HepG2 (cell line): Measurements from ENCODE around the gene CARMIL1. TPM values are rescaled to one million over a fixed set of nuclear protein-coding genes. Genes with fewer than 3 reads are reported as not detected.

Experiments used
- ATAC-seq: fragments of 200-7000 bp; cut with Tn5 transposase; 3 replicates; pipeline ENCODE4 v1.9.1; 2020; ENCODE audit warnings: mild to moderate bottlenecking, moderate library complexity
- BruUV-seq: library from RNA; stranded (reverse); fragments of 400-500 nt; replicated peaks from 2 replicates; lab custom pipeline; 2021; lab: Mats Ljungman, UMichigan
- CTCF ChIA-PET: fragments of 300-600 bp; formaldehyde crosslinking; extraction: SDS; loops from one replicate; lab custom pipeline; 2021; ENCODE audit warnings: low total read pairs, inconsistent platforms, low intra/inter-chr PET ratio; lab: Yijun Ruan, JAX
- POLR2A ChIA-PET: fragments of 350-600 bp; sonication (Branson Sonifier 250); formaldehyde crosslinking; loops from one replicate; lab custom pipeline; 2020; ENCODE audit warnings: antibody characterized with exemption, inconsistent platforms; lab: Yijun Ruan, JAX
- DNase-seq: peaks from one replicate; pipeline ENCODE4 v3.0.0-alpha.2; 2015; ENCODE audit warnings: low spot score
- FAIRE-seq: peaks from 3 replicates; lab custom pipeline; 2011; peaks lifted over from hg19 to GRCh38; lab: Jason Lieb, UNC
- H2AFZ ChIP-seq: one replicate; pipeline ENCODE4 v1.6.1; 2011; ENCODE audit warnings: low read length, inconsistent platforms
- H3K27ac ChIP-seq: fragments of 300-600 bp; 3 replicates; pipeline ENCODE4 v1.8.0; 2011; ENCODE audit warnings: mixed run types, mild to moderate bottlenecking, mixed read lengths, low read length, inconsistent platforms; ENCODE audit not compliant: insufficient read depth; ENCODE audit errors: extremely low read length
- H3K27me3 ChIP-seq, 2 experiments: fragments of 200-600 bp in 1 of 2; 2 replicates in 1 of 2; 3 replicates in 1 of 2; pipeline versions ENCODE4 v1.6.0 to v1.8.0; 2011; ENCODE audit warnings: low read length in 2 of 2, mild to moderate bottlenecking in 2 of 2, moderate library complexity in 2 of 2, inconsistent platforms in 1 of 2; ENCODE audit not compliant: insufficient read depth in 2 of 2, control insufficient read depth in 1 of 2
- H3K36me3 ChIP-seq, 2 experiments: fragments of 200-600 bp in 1 of 2; replicated peaks in 1 of 2; 2 replicates in 1 of 2; 3 replicates in 1 of 2; pipeline versions ENCODE4 v1.5.1 to v1.8.0; 2011; ENCODE audit warnings: low read length in 2 of 2, inconsistent platforms in 1 of 2; ENCODE audit not compliant: insufficient read depth in 2 of 2, control insufficient read depth in 1 of 2
- H3K4me1 ChIP-seq: 2 replicates; pipeline ENCODE4 v1.5.1; 2012; ENCODE audit warnings: low read length, inconsistent platforms; ENCODE audit not compliant: insufficient read depth
- H3K4me2 ChIP-seq: 2 replicates; pipeline ENCODE4 v1.6.0; 2011; ENCODE audit warnings: low read depth, low read length, inconsistent platforms
- H3K4me3 ChIP-seq, 3 experiments: fragments of 200-600 bp in 1 of 3; sonication (generic), shearing (Covaris generic) in 1 of 3; replicated peaks in 1 of 3; 2 replicates each; pipeline ENCODE4 v1.5.1; 2011 to 2016; ENCODE audit warnings: low read length in 3 of 3, inconsistent platforms in 2 of 3, low read depth in 2 of 3, mild to moderate bottlenecking in 2 of 3, control low read depth in 1 of 3, mixed read lengths in 1 of 3; ENCODE audit not compliant: insufficient read depth in 1 of 3
- H3K79me2 ChIP-seq: one replicate; pipeline ENCODE4 v1.6.1; 2011; ENCODE audit warnings: low read length, inconsistent platforms; ENCODE audit not compliant: insufficient read depth
- H3K9ac ChIP-seq: 2 replicates; pipeline ENCODE4 v1.6.0; 2011; ENCODE audit warnings: mild to moderate bottlenecking, low read depth, low read length, inconsistent platforms; ENCODE audit not compliant: insufficient read depth
- H3K9me3 ChIP-seq: 2 replicates; pipeline ENCODE4 v1.5.1; 2012; ENCODE audit warnings: mild to moderate bottlenecking, low read length
- H4K20me1 ChIP-seq: 2 replicates; pipeline ENCODE4 v1.6.0; 2011; ENCODE audit warnings: inconsistent platforms, mild to moderate bottlenecking, low read length, moderate library complexity; ENCODE audit not compliant: insufficient read depth
- BRD4 ChIP-seq: sonication (generic); formaldehyde crosslinking; IDR thresholded peaks from 2 replicates; pipeline ENCODE4 v1.4.0; 2020; ENCODE audit warnings: missing genetic modification reagents
- CAMTA2 ChIP-seq: sonication (generic); formaldehyde crosslinking; IDR thresholded peaks from 2 replicates; pipeline ENCODE4 v1.4.0; 2020; ENCODE audit warnings: mild to moderate bottlenecking, missing genetic modification reagents, borderline replicate concordance
- ETV6 ChIP-seq: sonication (generic); formaldehyde crosslinking; conservative IDR thresholded peaks from 2 replicates; pipeline ENCODE4 v1.4.0; 2020; ENCODE audit warnings: missing genetic modification reagents
- MAFK ChIP-seq, 2 experiments: IDR thresholded peaks in 1 of 2; conservative IDR thresholded peaks in 1 of 2; 2 replicates each; pipeline ENCODE4 v1.6.1; 2011; ENCODE audit warnings: improper control_type of control experiment in 2 of 2, low read length in 2 of 2
- NFE2L1 ChIP-seq: sonication (generic); formaldehyde crosslinking; IDR thresholded peaks from 2 replicates; pipeline ENCODE4 v1.4.0; 2020; ENCODE audit warnings: missing genetic modification reagents, mild to moderate bottlenecking, borderline replicate concordance
- ZMYM3 ChIP-seq: sonication (generic); formaldehyde crosslinking; IDR thresholded peaks from 2 replicates; pipeline ENCODE4 v1.5.1; 2020; ENCODE audit warnings: mild to moderate bottlenecking, missing genetic modification reagents
- ZNF768 ChIP-seq: sonication (generic); formaldehyde crosslinking; IDR thresholded peaks from 2 replicates; pipeline ENCODE4 v1.4.0; 2020; ENCODE audit warnings: missing genetic modification reagents
- WGBS: methylation state at CpG from one replicate; pipeline ENCODE4 v1.1.6; 2017; ENCODE audit warnings: low lambda C conversion rate; 5-methylcytosine and 5-hydroxymethylcytosine counted together
- in situ Hi-C: cut with HindIII; loops from 2 replicates; pipeline ENCODE4 v1.10.0; 2017; ENCODE audit warnings: low pct_unique_long_range_greater_than_20kb; ENCODE audit not compliant: extremely low pct_ligation_motif_present
- intact Hi-C: fragments of 100-400 bp; cut with micrococcal nuclease; formaldehyde crosslinking; loops from one replicate; pipeline ENCODE4 v1.10.0; 2022; ENCODE audit not compliant: unreplicated experiment
- polyA plus RNA-seq, 8 experiments: library from polyadenylated mRNA; depleted of rRNA in 3 of 8; stranded (reverse) in 7 of 8; unstranded in 1 of 8; fragments of >200 nt; fragmentation: Illumina TruSeq in 4 of 8; extraction: Trizol in 4 of 8; gene quantifications; 2 replicates each; pipeline versions ENCODE4 v1.2.1 to v1.2.3, GENCODE V29; 2011 to 2016; ENCODE audit warnings: low read depth in 4 of 8, missing spikeins in 1 of 8, mixed read lengths in 1 of 8; ENCODE audit not compliant: insufficient read depth in 1 of 8
- total RNA-seq, 5 experiments: library from RNA; depleted of rRNA; stranded (reverse); fragments of >200 nt; fragmentation: Illumina TruSeq; extraction: Trizol; gene quantifications; 2 replicates each; pipeline ENCODE4 v1.2.3, GENCODE V29; 2016; ENCODE audit warnings: low read depth in 1 of 5
- TF ChIP-seq, protein P1 (sequence below): sonication (generic); IDR thresholded peaks from 2 replicates; pipeline ENCODE4 v1.6.1; 2016; ENCODE audit warnings: low read depth, borderline replicate concordance

The CARMIL1 gene
- total and polyA plus RNA-seq, 2 of the 13 experiments (the other 11 are each of a cell fraction or from before 2014, with no cell fraction given): 1.8 to 2.6 TPM

DNA sequence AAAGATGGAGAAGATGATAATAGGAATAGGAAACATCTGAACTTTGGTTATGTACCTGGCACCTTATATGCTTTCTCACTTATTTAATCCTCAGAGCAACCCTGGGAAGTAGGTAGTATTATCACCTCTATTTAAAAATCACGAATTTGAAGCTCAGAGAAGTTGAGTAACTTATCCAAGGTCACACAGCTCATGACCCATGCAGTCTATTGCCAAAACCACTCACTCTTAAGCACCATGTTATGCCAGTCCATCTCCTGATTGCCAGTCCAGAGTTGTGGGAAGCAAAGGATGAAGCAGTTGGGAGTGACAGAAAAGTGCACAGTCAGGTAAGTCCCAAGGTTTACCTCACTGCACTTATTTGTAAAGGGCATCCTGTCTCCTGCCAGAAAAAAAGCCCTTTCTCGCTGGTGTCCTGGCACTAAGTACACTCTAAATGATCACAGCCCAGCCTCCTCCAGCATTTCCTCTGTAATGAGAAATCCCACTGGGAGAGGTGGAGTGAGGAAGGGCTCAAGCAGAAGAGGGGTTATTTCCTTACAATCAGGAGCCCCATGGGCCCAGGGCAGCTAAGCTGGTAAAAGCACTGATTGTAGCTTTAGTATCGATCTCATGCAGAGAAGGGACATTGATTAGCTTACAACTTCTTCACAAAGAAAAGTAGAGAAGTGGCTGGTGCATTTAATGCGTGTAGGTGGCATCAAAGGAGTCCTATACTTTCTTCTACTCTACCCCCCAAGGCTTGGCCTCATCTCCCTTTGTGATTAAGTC lies 351.5 kb downstream of the CARMIL1 start:
- TF ChIP-seq BRD4 (CRISPR knock-in tag) (no peak), ETV6 (no peak), ZNF768 (peak; percentile 63; the same call in 1 of the 2 replicates), MAFK (conservative IDR thresholded peaks at IDR 0.05 in 1 of 2, IDR thresholded peaks at IDR 0.05 in 1 of 2; ENCODE audit: low read length in 2 of 2) (peak in 1 of 2 experiments; percentile 21; a peak in 1 of 4 replicates), NFE2L1 (CRISPR knock-in tag) (no peak), CAMTA2 (CRISPR knock-in tag) (no peak), ZMYM3 (0 out of 2 replicates have a peak, but pooled peaks have one; percentile 32)
- TF ChIP-seq, protein P1, sequence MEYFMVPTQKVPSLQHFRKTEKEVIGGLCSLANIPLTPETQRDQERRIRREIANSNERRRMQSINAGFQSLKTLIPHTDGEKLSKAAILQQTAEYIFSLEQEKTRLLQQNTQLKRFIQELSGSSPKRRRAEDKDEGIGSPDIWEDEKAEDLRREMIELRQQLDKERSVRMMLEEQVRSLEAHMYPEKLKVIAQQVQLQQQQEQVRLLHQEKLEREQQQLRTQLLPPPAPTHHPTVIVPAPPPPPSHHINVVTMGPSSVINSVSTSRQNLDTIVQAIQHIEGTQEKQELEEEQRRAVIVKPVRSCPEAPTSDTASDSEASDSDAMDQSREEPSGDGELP: no peak
- TF ChIP-seq, all 625 proteins: peak for 3
- 34% methylated on average over 4 of the region's 4 CpGs for WGBS
- no TSS peak for BruUV-seq
- H2AFZ ChIP-seq: no peak overlapping the region
- no peak overlapping the region for H3K4me2 ChIP-seq
- no peaks in the 10 kb centered on the region for H3K36me3 ChIP-seq
- DNase-seq (no peak), FAIRE-seq (no peak), ATAC-seq (no peak)
- H4K20me1 ChIP-seq: no peaks in the 10 kb centered on the region
- no peaks in the 10 kb centered on the region for H3K79me2 ChIP-seq
- no peak overlapping the region for H3K9ac ChIP-seq
- POLR2A ChIA-PET: interaction anchor here (2.3 kb wide), 1 partner anchor 11 kb away, joined by 11 read pairs; no protein-coding TSS in a partner anchor
- intact Hi-C loops: no loop called here
- CTCF ChIA-PET: no interaction called here
- no peak overlapping the region for H3K4me3 ChIP-seq
- no peak overlapping the region for H3K27ac ChIP-seq
- peaks cover 62% of the 10 kb centered on the region for H3K4me1 ChIP-seq
- no peaks in the 10 kb centered on the region for H3K9me3 ChIP-seq
- H3K27me3 ChIP-seq: no peaks in the 10 kb centered on the region
- in situ Hi-C loops: no loop called here
